HepG2 (cell line): ENCODE data around the gene NEK8. TPM values are rescaled to one million over a fixed set of nuclear protein-coding genes. Genes with fewer than 3 reads are reported as not detected.

Experiments
- CHD4 ChIP-seq: fragments of 200-600 bp; sonication (generic); IDR thresholded peaks from 2 replicates; pipeline ENCODE4 v1.7.0; 2017; ENCODE audit warnings: mild to moderate bottlenecking, low read length, borderline replicate concordance
- EP300 ChIP-seq, 3 experiments: sonication (generic) in 1 of 3; formaldehyde crosslinking in 1 of 3; IDR thresholded peaks; 2 replicates each; pipeline versions ENCODE4 v1.5.1 to v1.6.1; 2011 to 2020; ENCODE audit warnings: low read depth in 2 of 3, low read length in 2 of 3, borderline replicate concordance in 1 of 3, improper control_type of control experiment in 1 of 3, mild to moderate bottlenecking in 1 of 3, missing genetic modification reagents in 1 of 3, moderate library complexity in 1 of 3
- GLI4 ChIP-seq: sonication (generic); formaldehyde crosslinking; IDR thresholded peaks from 2 replicates; pipeline ENCODE4 v1.5.1; 2020; ENCODE audit warnings: missing genetic modification reagents, mild to moderate bottlenecking, moderate library complexity, borderline replicate concordance
- HNRNPUL1 ChIP-seq: fragments of 200-400 bp; formaldehyde crosslinking; IDR thresholded peaks from 2 replicates; pipeline ENCODE4 v1.6.1; 2017; ENCODE audit warnings: low read depth, mild to moderate bottlenecking, low read length, moderate library complexity
- MIER2 ChIP-seq: IDR thresholded peaks from 2 replicates; pipeline ENCODE4 v1.6.1; 2016; ENCODE audit warnings: missing biosample characterization, missing genetic modification reagents
- MYNN ChIP-seq: sonication (generic); formaldehyde crosslinking; IDR thresholded peaks from 2 replicates; pipeline ENCODE4 v1.4.0; 2020; ENCODE audit warnings: mild to moderate bottlenecking, low read depth, missing genetic modification reagents
- NR2C2 ChIP-seq: sonication (generic); formaldehyde crosslinking; IDR thresholded peaks from 2 replicates; pipeline ENCODE4 v1.4.0; 2020; ENCODE audit warnings: missing genetic modification reagents, mild to moderate bottlenecking, moderate library complexity, borderline replicate concordance
- PHF5A ChIP-seq: IDR thresholded peaks from one replicate; pipeline ENCODE4 v1.6.1; 2018; ENCODE audit warnings: low read depth, missing genetic modification reagents; ENCODE audit not compliant: unreplicated experiment
- POGZ ChIP-seq: sonication (generic); formaldehyde crosslinking; IDR thresholded peaks from 2 replicates; pipeline ENCODE4 v1.4.0; 2020; ENCODE audit warnings: mild to moderate bottlenecking, missing genetic modification reagents
- RFXANK ChIP-seq: IDR thresholded peaks from 2 replicates; pipeline ENCODE4 v1.6.1; 2016
- XRCC5 ChIP-seq: fragments of 200-400 bp; formaldehyde crosslinking; optimal IDR thresholded peaks from 2 replicates; pipeline ENCODE3; 2017; ENCODE audit warnings: mild to moderate bottlenecking, low read length
- ZBTB3 ChIP-seq: sonication (generic); formaldehyde crosslinking; IDR thresholded peaks from 2 replicates; pipeline ENCODE4 v1.4.0; 2020; ENCODE audit warnings: low read depth, mild to moderate bottlenecking, moderate library complexity, missing genetic modification reagents, borderline replicate concordance
- ZFP36L2 ChIP-seq: sonication (generic); formaldehyde crosslinking; IDR thresholded peaks from 2 replicates; pipeline ENCODE4 v1.4.0; 2020; ENCODE audit warnings: missing genetic modification reagents
- ZMYM3 ChIP-seq: sonication (generic); formaldehyde crosslinking; IDR thresholded peaks from 2 replicates; pipeline ENCODE4 v1.5.1; 2020; ENCODE audit warnings: mild to moderate bottlenecking, missing genetic modification reagents
- ZNF224 ChIP-seq: sonication (generic); formaldehyde crosslinking; IDR thresholded peaks from 2 replicates; pipeline ENCODE4 v1.5.0; 2020; ENCODE audit warnings: mild to moderate bottlenecking, missing genetic modification reagents
- ZNF263 ChIP-seq: sonication (generic); formaldehyde crosslinking; IDR thresholded peaks from 2 replicates; pipeline ENCODE4 v1.4.0; 2020; ENCODE audit warnings: missing genetic modification reagents
- ZNF326 ChIP-seq: sonication (generic); formaldehyde crosslinking; IDR thresholded peaks from 2 replicates; pipeline ENCODE4 v1.4.0; 2020; ENCODE audit warnings: missing genetic modification reagents, borderline replicate concordance
- ZNF333 ChIP-seq: sonication (generic); formaldehyde crosslinking; IDR thresholded peaks from 2 replicates; pipeline ENCODE4 v1.4.0; 2020; ENCODE audit warnings: mild to moderate bottlenecking, missing genetic modification reagents, borderline replicate concordance
- ZNF432 ChIP-seq: sonication (generic); formaldehyde crosslinking; IDR thresholded peaks from 2 replicates; pipeline ENCODE4 v1.5.0; 2020; ENCODE audit warnings: missing genetic modification reagents, mild to moderate bottlenecking, borderline replicate concordance
- ZNF501 ChIP-seq: sonication (generic); formaldehyde crosslinking; IDR thresholded peaks from 2 replicates; pipeline ENCODE4 v1.5.1; 2020; ENCODE audit warnings: mild to moderate bottlenecking, moderate library complexity, missing genetic modification reagents
- ZNF652 ChIP-seq: IDR thresholded peaks from 2 replicates; pipeline ENCODE4 v1.6.1; 2016; ENCODE audit warnings: low read depth, borderline replicate concordance
- ZNF839 ChIP-seq: sonication (generic); formaldehyde crosslinking; IDR thresholded peaks from 2 replicates; pipeline ENCODE4 v1.4.0; 2020; ENCODE audit warnings: missing genetic modification reagents, mild to moderate bottlenecking, borderline replicate concordance
- ZSCAN20 ChIP-seq: sonication (generic); formaldehyde crosslinking; IDR thresholded peaks from 2 replicates; pipeline ENCODE4 v1.4.0; 2020; ENCODE audit warnings: missing genetic modification reagents, mild to moderate bottlenecking, borderline replicate concordance
- ZSCAN29 ChIP-seq: sonication (generic); formaldehyde crosslinking; conservative IDR thresholded peaks from 2 replicates; pipeline ENCODE4 v1.4.0; 2020; ENCODE audit warnings: mild to moderate bottlenecking, missing genetic modification reagents
- polyA plus RNA-seq, 8 experiments: library from polyadenylated mRNA; depleted of rRNA in 3 of 8; stranded (reverse) in 7 of 8; unstranded in 1 of 8; fragments of >200 nt; fragmentation: Illumina TruSeq in 4 of 8; extraction: Trizol in 4 of 8; gene quantifications; 2 replicates each; pipeline versions ENCODE4 v1.2.1 to v1.2.3, GENCODE V29; 2011 to 2016; ENCODE audit warnings: low read depth in 4 of 8, missing spikeins in 1 of 8, mixed read lengths in 1 of 8; ENCODE audit not compliant: insufficient read depth in 1 of 8
- total RNA-seq, 5 experiments: library from RNA; depleted of rRNA; stranded (reverse); fragments of >200 nt; fragmentation: Illumina TruSeq; extraction: Trizol; gene quantifications; 2 replicates each; pipeline ENCODE4 v1.2.3, GENCODE V29; 2016; ENCODE audit warnings: low read depth in 1 of 5

NEK8 gene
- total and polyA plus RNA-seq, 2 of the 13 experiments (the other 11 are each of a cell fraction or from before 2014, with no cell fraction given), result 5.8 to 13.5 TPM

DNA sequence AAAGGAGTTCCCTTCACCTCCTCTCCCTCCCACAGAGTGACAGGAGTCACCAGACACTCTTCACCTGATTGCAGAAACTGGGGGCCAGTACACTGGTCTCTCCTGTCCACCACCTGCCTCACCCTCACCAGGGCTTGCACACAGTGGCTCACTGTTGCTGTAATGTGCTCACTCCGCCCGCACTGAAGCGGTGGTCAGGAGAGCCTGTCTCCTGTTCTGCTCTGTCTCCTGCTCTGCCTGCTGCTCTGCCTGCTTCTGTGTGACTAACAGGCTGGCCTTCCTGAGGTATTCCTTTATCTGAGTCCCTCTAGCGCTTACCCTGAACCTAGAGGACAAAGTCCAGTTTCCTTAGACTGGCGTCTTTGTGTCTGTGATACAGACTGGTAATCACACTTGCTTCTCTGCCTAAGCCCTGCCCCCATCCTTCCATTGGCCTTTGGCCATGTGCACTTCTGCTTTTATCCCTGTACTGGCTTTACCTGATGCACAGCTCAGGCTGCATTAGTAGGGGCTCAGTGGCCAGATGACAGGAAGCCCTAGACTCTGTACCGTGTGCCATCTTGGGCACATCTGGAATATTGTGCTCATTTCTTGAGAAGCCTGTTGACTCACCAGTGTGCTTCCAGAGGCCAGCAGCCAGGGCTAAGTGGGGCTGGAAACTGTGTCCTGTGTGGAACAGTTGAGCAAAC lies 30.2 kb upstream of the NEK8 start (continued):
- TF ChIP-seq ZNF333 (CRISPR knock-in tag), result no peak
- peak; percentile 67 for TF ChIP-seq PHF5A
- no peak for TF ChIP-seq ZNF326 (CRISPR knock-in tag)
- TF ChIP-seq MYNN (CRISPR knock-in tag), result no peak
- no peak for TF ChIP-seq HNRNPUL1
- no peak for TF ChIP-seq ZNF432
- peak; percentile 66; the same call in 1 of the 2 replicates for TF ChIP-seq GLI4 (CRISPR knock-in tag)
- no peak; the same call in 1 of the 2 replicates for TF ChIP-seq ZNF263 (CRISPR knock-in tag)
- TF ChIP-seq MIER2, result no peak
- TF ChIP-seq ZSCAN29, result no peak
- TF ChIP-seq ZNF839 (CRISPR knock-in tag), result no peak
- TF ChIP-seq ZBTB3 (CRISPR knock-in tag), result no peak
- TF ChIP-seq ZFP36L2 (CRISPR knock-in tag), result no peak
- peak; percentile 76; the same call in 1 of the 2 replicates for TF ChIP-seq CHD4
- peak; percentile 84 for TF ChIP-seq ZMYM3
- TF ChIP-seq ZNF224 (CRISPR knock-in tag), result no peak
- peak; percentile 88 for TF ChIP-seq XRCC5
- peak; percentile 56; the same call in 1 of the 2 replicates for TF ChIP-seq POGZ (CRISPR knock-in tag)
- peak; percentile 59; the same call in 1 of the 2 replicates for TF ChIP-seq NR2C2 (CRISPR knock-in tag)
- TF ChIP-seq ZNF652 (CRISPR knock-in tag), result peak; percentile 51; the same call in 1 of the 2 replicates
- TF ChIP-seq RFXANK (CRISPR knock-in tag), result peak; percentile 53; the same call in 1 of the 2 replicates
- no peak for TF ChIP-seq ZSCAN20 (CRISPR knock-in tag)
- TF ChIP-seq EP300 (IDR thresholded peaks at IDR 0.05; ENCODE audit: low read depth in 2 of 2, low read length in 2 of 2), result peak; percentile 86 to 87; a peak in 3 of 4 replicates
- peak; percentile 89 for TF ChIP-seq EP300 (CRISPR knock-in tag; IDR thresholded peaks at IDR 0.05; ENCODE audit: borderline replicate concordance)
- peak; percentile 89 for TF ChIP-seq ZNF501 (CRISPR knock-in tag)
